GM12878 (cell line): ENCODE results near the gene AP3S2. TPM values are rescaled to one million over a fixed set of nuclear protein-coding genes. Genes with fewer than 3 reads are reported as not detected.

Source experiments
- ATAC-seq: fragments of 200-7000 bp; cut with Tn5 transposase; 3 replicates; pipeline ENCODE4 v1.9.1; 2020; ENCODE audit warnings: mild to moderate bottlenecking, moderate library complexity
- BruUV-seq: library from RNA; stranded (reverse); fragments of 400-500 nt; replicated peaks from 2 replicates; lab custom pipeline; 2021; lab: Mats Ljungman, UMichigan
- CTCF ChIA-PET: fragments of 300-600 bp; sonication (Branson Sonifier 250); formaldehyde crosslinking; extraction: SDS; loops from one replicate; lab custom pipeline; 2021; ENCODE audit warnings: inconsistent platforms; lab: Yijun Ruan, JAX
- POLR2A ChIA-PET: fragments of 350-600 bp; formaldehyde crosslinking; extraction: SDS; loops from one replicate; lab custom pipeline; 2021; ENCODE audit warnings: inconsistent platforms; lab: Charles Lee
- RAD21 ChIA-PET: fragments of 300-600 bp; sonication (Branson Sonifier 250); formaldehyde crosslinking; loops from one replicate; lab custom pipeline; 2023; ENCODE audit warnings: antibody characterized with exemption; ENCODE audit not compliant: unreplicated experiment; lab: Charles Lee
- SMC1A ChIA-PET: fragments of 300-600 bp; sonication (Branson Sonifier 250); formaldehyde crosslinking; loops from one replicate; lab custom pipeline; 2023; ENCODE audit not compliant: unreplicated experiment, uncharacterized antibody; lab: Charles Lee
- DNase-seq: peaks from one replicate; pipeline ENCODE4 v3.0.0-alpha.2; 2011; ENCODE audit warnings: low read depth, low spot score
- FAIRE-seq: peaks from 3 replicates; lab custom pipeline; 2011; peaks lifted over from hg19 to GRCh38; lab: Jason Lieb, UNC
- H2AFZ ChIP-seq: 2 replicates; pipeline ENCODE4 v1.6.0; 2011; ENCODE audit warnings: low read depth, low read length, control low read depth; ENCODE audit not compliant: control insufficient read depth
- H3K27ac ChIP-seq: 2 replicates; pipeline ENCODE4 v1.5.1; 2011; ENCODE audit warnings: control low read depth; ENCODE audit not compliant: control insufficient read depth, insufficient read depth
- H3K27me3 ChIP-seq, 2 experiments: replicated peaks in 1 of 2; 2 replicates each; pipeline versions ENCODE4 v1.6.0 to v1.6.1; 2011; ENCODE audit warnings: low read length in 1 of 2; ENCODE audit not compliant: control insufficient read depth in 2 of 2, insufficient read depth in 2 of 2
- H3K36me3 ChIP-seq, 2 experiments: 2 replicates each; pipeline ENCODE4 v1.5.1; 2011; ENCODE audit warnings: low read length in 1 of 2; ENCODE audit not compliant: control insufficient read depth in 2 of 2, insufficient read depth in 2 of 2
- H3K4me1 ChIP-seq: 2 replicates; pipeline ENCODE4 v1.6.1; 2011; ENCODE audit warnings: mild to moderate bottlenecking, low read length, moderate library complexity, mixed read lengths; ENCODE audit not compliant: control insufficient read depth, insufficient read depth
- H3K4me2 ChIP-seq: 2 replicates; pipeline ENCODE4 v1.6.0; 2011; ENCODE audit warnings: control low read depth; ENCODE audit not compliant: control insufficient read depth, insufficient read depth
- H3K4me3 ChIP-seq: fragments of 200-600 bp; sonication (generic); 2 replicates; pipeline ENCODE4 v1.5.1; 2016
- H3K79me2 ChIP-seq: 2 replicates; pipeline ENCODE4 v1.6.0; 2011; ENCODE audit warnings: low read length; ENCODE audit not compliant: control insufficient read depth, insufficient read depth
- H3K9ac ChIP-seq: 2 replicates; pipeline ENCODE4 v1.8.0; 2011; ENCODE audit warnings: low read length, control low read depth, mixed read lengths; ENCODE audit not compliant: control insufficient read depth, insufficient read depth
- H3K9me3 ChIP-seq: replicated peaks from 3 replicates; pipeline ENCODE4 v1.5.1; 2011; ENCODE audit warnings: mild to moderate bottlenecking, low read length; ENCODE audit not compliant: control insufficient read depth, insufficient read depth
- H4K20me1 ChIP-seq: 2 replicates; pipeline ENCODE4 v1.6.0; 2011; ENCODE audit not compliant: control insufficient read depth, insufficient read depth
- CHD4 ChIP-seq: fragments of 200-600 bp; sonication (generic); IDR thresholded peaks from 2 replicates; pipeline ENCODE4 v1.6.1; 2016; ENCODE audit warnings: mild to moderate bottlenecking
- ETV6 ChIP-seq, 2 experiments: fragments of 450-650 bp in 1 of 2; IDR thresholded peaks in 1 of 2; conservative IDR thresholded peaks in 1 of 2; 2 replicates each; pipeline ENCODE4 v1.6.1; 2014; ENCODE audit warnings: antibody characterized with exemption in 1 of 2, borderline replicate concordance in 1 of 2, low read depth in 1 of 2, mild to moderate bottlenecking in 1 of 2, moderate library complexity in 1 of 2
- IRF4 ChIP-seq: IDR thresholded peaks from 2 replicates; pipeline ENCODE4 v1.6.1; 2011; ENCODE audit warnings: low read depth, low read length
- JUNB ChIP-seq: IDR thresholded peaks from 2 replicates; pipeline ENCODE4 v1.6.1; 2016; ENCODE audit warnings: antibody characterized with exemption, mild to moderate bottlenecking
- NFYA ChIP-seq: IDR thresholded peaks from 2 replicates; pipeline ENCODE4 v1.6.1; 2011; ENCODE audit warnings: low read depth, mild to moderate bottlenecking, low read length, improper control_type of control experiment, borderline replicate concordance
- NR2F1 ChIP-seq: fragments of 450-650 bp; conservative IDR thresholded peaks from 2 replicates; pipeline ENCODE4 v1.6.1; 2017; ENCODE audit warnings: mild to moderate bottlenecking
- NRF1 ChIP-seq: conservative IDR thresholded peaks from 2 replicates; pipeline ENCODE4 v1.6.1; 2011; ENCODE audit warnings: mild to moderate bottlenecking, low read depth, low read length, improper control_type of control experiment
- PAX5 ChIP-seq: IDR thresholded peaks from 2 replicates; pipeline ENCODE4 v1.6.1; 2011; ENCODE audit warnings: low read depth, low read length, borderline replicate concordance
- PML ChIP-seq: IDR thresholded peaks from 2 replicates; pipeline ENCODE4 v1.6.1; 2012; ENCODE audit warnings: low read length, inconsistent platforms
- POU2F2 ChIP-seq: IDR thresholded peaks from 3 replicates; pipeline ENCODE4 v1.6.1; 2011; ENCODE audit warnings: low read depth, mild to moderate bottlenecking, low read length, borderline replicate concordance
- SREBF1 ChIP-seq: IDR thresholded peaks from 2 replicates; pipeline ENCODE4 v1.6.1; 2012; ENCODE audit warnings: mild to moderate bottlenecking, low read length
- SUZ12 ChIP-seq: fragments of 200-600 bp; sonication (generic); IDR thresholded peaks from one replicate; pipeline ENCODE4 v1.6.1; 2018; ENCODE audit warnings: antibody characterized with exemption, mild to moderate bottlenecking; ENCODE audit not compliant: unreplicated experiment
- TAF1 ChIP-seq: IDR thresholded peaks from 2 replicates; pipeline ENCODE4 v1.6.1; 2011; ENCODE audit warnings: mild to moderate bottlenecking, low read depth, low read length, borderline replicate concordance
- TARDBP ChIP-seq: IDR thresholded peaks from 2 replicates; pipeline ENCODE4 v1.6.1; 2016; ENCODE audit warnings: borderline replicate concordance
- YBX1 ChIP-seq: fragments of 450-650 bp; IDR thresholded peaks from 2 replicates; pipeline ENCODE4 v1.6.1; 2016; ENCODE audit warnings: antibody characterized with exemption
- ZBED1 ChIP-seq: IDR thresholded peaks from 2 replicates; pipeline ENCODE4 v1.6.1; 2016; ENCODE audit warnings: borderline replicate concordance
- WGBS: methylation state at CpG from one replicate; pipeline ENCODE4 v1.1.6; 2016; ENCODE audit warnings: low lambda C conversion rate; ENCODE audit not compliant: insufficient replicate concordance, insufficient coverage; ENCODE audit errors: missing lambda C conversion rate; 5-methylcytosine and 5-hydroxymethylcytosine counted together
- in situ Hi-C: fragments of 300-500 bp; cut with MboI; formaldehyde crosslinking; loops from 9 replicates; pipeline ENCODE4 v1.14.3; 2018; ENCODE audit warnings: mixed read lengths
- intact Hi-C: fragments of 100-400 bp; cut with micrococcal nuclease; formaldehyde crosslinking; loops from one replicate; pipeline ENCODE4 v1.14.2; 2022; ENCODE audit not compliant: unreplicated experiment
- polyA plus RNA-seq, 11 experiments: library from polyadenylated mRNA; depleted of rRNA in 4 of 11; unstranded in 6 of 11; stranded (reverse) in 5 of 11; fragments of >200 nt; fragmentation: Nextera tagmentation in 4 of 11; fragmentation: Illumina TruSeq in 1 of 11; extraction: Ambion mirVana in 4 of 11; extraction: Trizol in 1 of 11; gene quantifications; 1 replicate in 1 of 11; 2 replicates in 10 of 11; pipeline versions ENCODE4 v1.2.1 to v1.2.3, GENCODE V29; 2011 to 2016; ENCODE audit warnings: inconsistent platforms in 2 of 11, missing spikeins in 2 of 11, low read depth in 1 of 11
- total RNA-seq, 4 experiments: library from RNA; depleted of rRNA in 3 of 4; stranded (reverse); fragments of >200 nt in 3 of 4; fragmentation: Illumina TruSeq in 1 of 4; extraction: Trizol in 1 of 4; gene quantifications; 2 replicates each; pipeline versions ENCODE4 v1.2.1 to v1.2.3, GENCODE V29; 2013 to 2021
- TF ChIP-seq, protein P1 (sequence below): fragments of 450-650 bp; IDR thresholded peaks from 2 replicates; pipeline ENCODE4 v1.6.1; 2016; ENCODE audit warnings: mild to moderate bottlenecking, moderate library complexity, borderline replicate concordance

The AP3S2 gene
- total and polyA plus RNA-seq, 10 of the 15 experiments (the other 5 are each of a cell fraction or from before 2014, with no cell fraction given) = 10.0 to 43.6 (median 26.0) TPM

DNA sequence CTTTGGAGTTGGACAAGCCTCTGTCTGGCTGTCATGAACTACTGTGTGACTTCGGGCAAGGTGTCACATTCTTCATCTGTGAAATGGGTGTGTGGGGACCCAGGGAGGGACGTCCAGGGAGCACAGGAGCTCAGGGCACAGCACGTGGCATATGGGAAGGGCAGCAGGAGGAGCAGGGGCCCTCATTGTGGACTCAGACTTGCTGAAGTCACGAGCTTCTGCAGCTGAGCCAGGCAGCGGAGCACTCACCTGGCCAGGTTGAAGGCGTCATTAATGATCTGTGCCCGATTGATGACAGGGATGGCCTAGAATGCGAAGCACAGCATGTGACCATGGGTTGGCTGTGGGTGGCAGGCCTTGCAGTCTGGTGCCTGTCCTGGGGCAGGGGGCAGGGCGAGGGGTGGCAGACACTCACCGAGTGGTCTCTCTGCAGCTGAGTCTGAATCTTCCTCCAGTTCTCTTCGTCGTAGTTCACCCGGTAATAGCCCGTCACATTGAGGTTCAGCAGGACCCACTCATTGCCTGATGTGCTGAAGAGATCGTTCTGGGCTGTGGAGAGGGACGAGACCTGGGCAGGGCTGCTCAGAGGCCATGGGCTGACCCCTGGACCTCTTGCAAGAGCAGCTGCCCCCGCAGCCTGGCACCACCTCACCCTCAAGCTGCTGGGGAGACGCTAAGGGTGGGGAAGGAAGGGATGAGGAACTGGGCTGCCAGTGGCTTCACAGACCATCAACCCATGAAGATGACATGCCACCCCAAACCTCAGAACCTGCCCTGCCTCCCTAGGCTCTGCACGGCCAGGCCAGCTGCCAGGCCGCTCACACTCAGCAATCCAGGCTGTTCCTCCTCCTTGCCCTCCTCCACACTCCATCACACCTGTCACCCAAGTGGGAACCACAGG lies 94.5 kb downstream of the AP3S2 start (continued):
- TF ChIP-seq CHD4 = no peak

DNA sequence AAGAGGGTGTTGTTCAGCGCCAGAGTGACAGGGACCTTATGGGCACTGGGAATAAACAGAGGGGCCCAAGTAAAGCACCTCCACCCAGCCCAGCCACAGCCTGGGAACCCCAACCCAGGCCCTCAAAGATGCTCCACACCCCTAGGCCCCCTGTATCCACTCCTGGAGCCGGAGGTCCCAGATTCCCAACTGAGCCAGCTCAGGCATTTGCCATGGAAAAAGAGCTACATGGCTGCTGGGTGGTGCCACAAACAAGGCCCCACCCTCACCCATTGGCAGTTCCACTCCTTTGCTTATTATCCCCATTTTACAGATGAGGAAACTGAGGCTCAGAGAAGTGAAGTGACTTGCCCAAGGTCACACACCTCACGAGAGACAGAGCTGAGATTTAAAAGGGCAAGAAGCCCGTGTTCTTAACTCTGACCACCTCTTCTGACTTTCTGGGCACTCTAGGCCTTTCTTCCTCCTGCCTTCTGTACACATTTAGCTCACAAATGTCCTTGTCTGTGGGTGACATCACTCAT lies 96.1 kb downstream of the AP3S2 start:
- WGBS = 30% methylated on average over 4 of the region's 4 CpGs
- ChIA-PET CTCF (interaction anchor here (1.6 kb wide), 1 partner anchor 77 kb away, joined by 5 read pairs; no protein-coding TSS in a partner anchor), POLR2A (no interaction called here), SMC1A (interaction anchor here (1.0 kb wide), 1 partner anchor 346 kb away, joined by 3 read pairs; no protein-coding TSS in a partner anchor), RAD21 (interaction anchor here (0.9 to 1.5 kb wide), 3 partner anchors 36 to 77 kb away, joined by 3 to 4 read pairs (median 4); no protein-coding TSS in a partner anchor)
- BruUV-seq = no TSS peak
- intact Hi-C loops (no loop called here), in situ Hi-C loops (no loop called here)
- Histone ChIP-seq H3K4me1 (no peaks in the 10 kb centered on the region), H3K27me3 (no peaks in the 10 kb centered on the region), H3K9ac (no peak overlapping the region), H3K4me3 (no peak overlapping the region), H3K79me2 (no peaks in the 10 kb centered on the region), H3K27ac (no peak overlapping the region), H3K36me3 (no peaks in the 10 kb centered on the region), H3K9me3 (no peaks in the 10 kb centered on the region), H2AFZ (no peak overlapping the region), H3K4me2 (no peak overlapping the region), H4K20me1 (no peaks in the 10 kb centered on the region)
- FAIRE-seq = no peak
- ATAC-seq = no peak
- DNase-seq = no peak
- no peak for TF ChIP-seq IRF4
- no peak for TF ChIP-seq PAX5
- no peak for TF ChIP-seq JUNB
- no peak for TF ChIP-seq TARDBP
- TF ChIP-seq TAF1 = no peak
- no peak for TF ChIP-seq YBX1
- TF ChIP-seq, protein P1, sequence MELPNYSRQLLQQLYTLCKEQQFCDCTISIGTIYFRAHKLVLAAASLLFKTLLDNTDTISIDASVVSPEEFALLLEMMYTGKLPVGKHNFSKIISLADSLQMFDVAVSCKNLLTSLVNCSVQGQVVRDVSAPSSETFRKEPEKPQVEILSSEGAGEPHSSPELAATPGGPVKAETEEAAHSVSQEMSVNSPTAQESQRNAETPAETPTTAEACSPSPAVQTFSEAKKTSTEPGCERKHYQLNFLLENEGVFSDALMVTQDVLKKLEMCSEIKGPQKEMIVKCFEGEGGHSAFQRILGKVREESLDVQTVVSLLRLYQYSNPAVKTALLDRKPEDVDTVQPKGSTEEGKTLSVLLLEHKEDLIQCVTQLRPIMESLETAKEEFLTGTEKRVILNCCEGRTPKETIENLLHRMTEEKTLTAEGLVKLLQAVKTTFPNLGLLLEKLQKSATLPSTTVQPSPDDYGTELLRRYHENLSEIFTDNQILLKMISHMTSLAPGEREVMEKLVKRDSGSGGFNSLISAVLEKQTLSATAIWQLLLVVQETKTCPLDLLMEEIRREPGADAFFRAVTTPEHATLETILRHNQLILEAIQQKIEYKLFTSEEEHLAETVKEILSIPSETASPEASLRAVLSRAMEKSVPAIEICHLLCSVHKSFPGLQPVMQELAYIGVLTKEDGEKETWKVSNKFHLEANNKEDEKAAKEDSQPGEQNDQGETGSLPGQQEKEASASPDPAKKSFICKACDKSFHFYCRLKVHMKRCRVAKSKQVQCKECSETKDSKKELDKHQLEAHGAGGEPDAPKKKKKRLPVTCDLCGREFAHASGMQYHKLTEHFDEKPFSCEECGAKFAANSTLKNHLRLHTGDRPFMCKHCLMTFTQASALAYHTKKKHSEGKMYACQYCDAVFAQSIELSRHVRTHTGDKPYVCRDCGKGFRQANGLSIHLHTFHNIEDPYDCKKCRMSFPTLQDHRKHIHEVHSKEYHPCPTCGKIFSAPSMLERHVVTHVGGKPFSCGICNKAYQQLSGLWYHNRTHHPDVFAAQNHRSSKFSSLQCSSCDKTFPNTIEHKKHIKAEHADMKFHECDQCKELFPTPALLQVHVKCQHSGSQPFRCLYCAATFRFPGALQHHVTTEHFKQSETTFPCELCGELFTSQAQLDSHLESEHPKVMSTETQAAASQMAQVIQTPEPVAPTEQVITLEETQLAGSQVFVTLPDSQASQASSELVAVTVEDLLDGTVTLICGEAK = no peak
- no peak for TF ChIP-seq PML
- TF ChIP-seq ETV6 (conservative IDR thresholded peaks at IDR 0.05 in 1 of 2, IDR thresholded peaks at IDR 0.05 in 1 of 2; ENCODE audit: borderline replicate concordance in 1 of 2, low read depth in 1 of 2) = no peak
- no peak for TF ChIP-seq ZBED1
- no peak for TF ChIP-seq NR2F1
- TF ChIP-seq NFYA = no peak
- no peak for TF ChIP-seq SUZ12
- TF ChIP-seq SREBF1 = no peak
- no peak for TF ChIP-seq NRF1
- no peak for TF ChIP-seq POU2F2
